Activated effector memory CD4-positive, alpha-beta T cell treated with anti-CD3 and anti-CD28 coated beads, Interleukin-2, amount 50 U/mL, for 16 hours (primary cell): ENCODE measurements around the gene SUMO2.
"Not testable (repeated sequence)": the region's sequence is repeated elsewhere in the genome, so short reads cannot be mapped to it uniquely, and the experiment has no call there.

Experiments
- DNase-seq: peaks from one replicate; pipeline ENCODE4 v3.0.0-alpha.2; 2020

Gene SUMO2

GRCh38 chr17:75182569-75183436 lies at the start of gene SUMO2:
Gene SUMO2, minus strand, starts transcription at chr17:75182959. Its CDS starts 125 bp downstream, at chr17:75182834.
- DNase-seq, result peak; percentile 98

- no peak for DNase-seq
Observed at GRCh38 chr17:75231741-75232464, 49.1 kb upstream of the SUMO2 start.

GRCh38 chr17:75231071-75231470 lies 48.3 kb upstream of the SUMO2 start:
- DNase-seq, result no peak

GRCh38 chr17:75228847-75229246 lies 46.1 kb upstream of the SUMO2 start:
- DNase-seq, result no peak

- no peak for DNase-seq
Observed at GRCh38 chr17:75228305-75228704, 45.5 kb upstream of the SUMO2 start.

- DNase-seq, result no peak
Observed at GRCh38 chr17:75227729-75228128, 45.0 kb upstream of the SUMO2 start.

DNA sequence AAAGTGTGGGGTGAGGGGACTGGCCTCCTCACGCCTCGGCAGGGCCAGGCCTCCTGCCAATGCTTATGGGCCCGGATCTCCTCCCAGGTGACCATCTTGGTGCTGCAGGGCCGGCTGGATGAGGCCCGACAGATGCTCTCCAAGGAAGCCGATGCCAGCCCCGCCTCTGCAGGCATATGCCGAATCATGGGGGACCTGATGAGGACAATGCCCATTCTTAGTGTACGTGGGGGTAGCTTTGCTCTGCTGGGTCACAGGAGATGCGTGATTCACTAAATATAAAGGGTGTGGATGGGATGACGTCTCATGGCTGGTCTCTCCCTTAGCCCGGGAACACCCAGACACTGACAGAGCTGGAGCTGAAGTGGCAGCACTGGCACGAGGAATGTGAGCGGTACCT lies 42.3 kb upstream of the SUMO2 start:
- DNase-seq, result no peak

DNA sequence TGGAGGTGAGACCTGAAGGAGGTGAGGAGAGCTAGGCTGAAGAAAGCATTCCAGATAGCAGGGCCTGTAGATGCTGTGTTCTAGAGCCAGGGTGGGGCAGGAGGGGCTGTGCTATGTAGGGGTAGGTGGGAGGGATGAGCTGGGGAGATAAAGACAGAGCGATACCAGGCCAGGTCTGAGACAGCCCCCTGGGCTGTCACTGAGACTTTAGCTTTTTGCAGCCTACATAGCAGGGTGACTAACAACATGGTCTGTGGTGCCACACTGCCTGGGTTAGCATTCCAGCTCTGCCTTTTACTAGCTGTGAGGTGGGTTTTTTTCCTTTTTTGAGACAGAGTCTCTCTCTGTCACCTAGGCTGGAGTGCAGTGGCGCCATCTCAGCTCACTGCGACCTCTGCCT lies 37.1 kb upstream of the SUMO2 start:
- no peak for DNase-seq

DNA sequence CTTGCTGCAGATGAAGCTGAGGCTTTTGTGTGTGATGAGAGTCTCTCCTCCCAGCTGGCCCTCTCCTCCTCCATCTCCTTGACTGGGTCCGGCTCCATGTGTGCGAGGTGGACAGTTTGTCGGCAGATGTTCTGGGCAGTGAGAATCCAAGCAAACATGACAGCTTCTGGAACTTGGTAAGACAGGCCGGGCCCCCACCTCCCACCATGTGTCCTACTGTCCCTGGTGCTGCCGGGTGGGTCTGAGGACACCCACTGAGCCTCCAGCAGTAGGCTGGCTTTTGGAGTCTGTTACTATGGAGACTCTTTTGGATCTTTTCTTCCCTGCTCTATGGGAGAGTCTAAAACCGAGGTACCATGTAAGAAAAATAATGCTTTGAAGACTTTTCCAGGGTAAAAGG lies 35.4 kb upstream of the SUMO2 start:
- no peak for DNase-seq

GRCh38 chr17:75209061-75209460 lies 26.3 kb upstream of the SUMO2 start:
- no peak for DNase-seq

DNA sequence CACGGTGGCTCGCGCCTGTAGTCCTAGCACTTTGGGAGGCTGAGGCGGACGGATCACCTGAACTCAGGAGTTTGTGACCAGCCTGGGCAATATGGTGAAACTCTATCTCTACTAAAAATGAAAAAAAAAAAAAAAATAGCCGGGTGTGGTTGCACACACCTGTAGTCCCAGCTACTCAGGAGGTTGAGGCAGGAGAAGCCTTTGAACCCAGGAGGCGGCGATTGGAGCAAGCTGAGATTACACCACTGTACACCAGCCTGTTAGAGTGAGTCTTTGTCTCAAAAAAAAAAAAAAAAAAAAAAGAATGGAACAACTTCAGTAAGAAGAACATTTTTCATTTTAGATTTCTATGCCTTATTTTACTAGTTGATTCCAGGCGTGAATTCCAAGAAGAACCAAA lies 25.4 kb upstream of the SUMO2 start:
- no peak for DNase-seq

DNA sequence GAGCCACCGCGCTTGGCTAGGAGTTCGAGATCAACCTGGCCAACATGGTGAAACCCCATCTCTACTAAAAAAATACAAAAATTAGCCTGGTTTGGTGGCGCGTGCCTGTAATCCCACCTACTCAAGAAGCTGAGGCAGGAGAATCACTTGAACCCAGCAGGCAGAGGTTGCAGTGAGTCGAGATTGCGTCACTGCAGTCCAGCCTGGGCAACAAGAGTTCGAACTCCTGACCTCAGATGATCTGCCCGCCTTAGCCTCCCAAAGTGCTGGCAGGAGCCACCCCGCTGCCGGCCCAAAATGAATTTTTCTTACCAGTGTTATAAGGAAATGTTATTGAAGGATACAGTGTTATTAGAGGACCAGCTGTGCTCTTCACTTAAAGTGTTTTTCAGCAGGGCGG lies 25.0 kb upstream of the SUMO2 start:
- DNase-seq, result no peak

- DNase-seq, result not testable (repeated sequence)
Observed at GRCh38 chr17:75207050-75207407, 24.3 kb upstream of the SUMO2 start.

DNA sequence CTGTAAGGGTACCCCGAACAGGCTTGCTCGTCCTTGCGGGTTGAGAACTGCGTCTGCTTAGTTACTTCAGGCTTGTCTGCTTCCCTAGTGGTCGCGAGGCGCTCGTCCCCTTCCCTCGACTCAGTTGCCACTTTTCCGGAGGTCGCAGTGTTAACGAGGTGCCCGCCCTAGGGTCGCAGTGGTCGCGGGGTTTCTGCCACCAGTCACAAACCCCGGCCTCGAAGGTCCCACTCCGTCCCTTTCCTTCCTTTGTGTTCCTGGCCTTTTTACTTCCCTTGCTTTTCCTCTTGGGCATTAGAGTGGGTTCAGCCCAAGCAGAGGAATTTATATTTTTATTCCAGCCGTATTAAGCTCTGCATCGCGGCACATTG lies 23.0 kb upstream of the SUMO2 start:
- DNase-seq, result no peak

GRCh38 chr17:75205037-75205792 lies 22.5 kb upstream of the SUMO2 start, which contains the start of gene NUP85:
Gene NUP85, plus strand, starts transcription at chr17:75205679. Its CDS starts 83 bp downstream, at chr17:75205762.
- peak; percentile 97 for DNase-seq

DNA sequence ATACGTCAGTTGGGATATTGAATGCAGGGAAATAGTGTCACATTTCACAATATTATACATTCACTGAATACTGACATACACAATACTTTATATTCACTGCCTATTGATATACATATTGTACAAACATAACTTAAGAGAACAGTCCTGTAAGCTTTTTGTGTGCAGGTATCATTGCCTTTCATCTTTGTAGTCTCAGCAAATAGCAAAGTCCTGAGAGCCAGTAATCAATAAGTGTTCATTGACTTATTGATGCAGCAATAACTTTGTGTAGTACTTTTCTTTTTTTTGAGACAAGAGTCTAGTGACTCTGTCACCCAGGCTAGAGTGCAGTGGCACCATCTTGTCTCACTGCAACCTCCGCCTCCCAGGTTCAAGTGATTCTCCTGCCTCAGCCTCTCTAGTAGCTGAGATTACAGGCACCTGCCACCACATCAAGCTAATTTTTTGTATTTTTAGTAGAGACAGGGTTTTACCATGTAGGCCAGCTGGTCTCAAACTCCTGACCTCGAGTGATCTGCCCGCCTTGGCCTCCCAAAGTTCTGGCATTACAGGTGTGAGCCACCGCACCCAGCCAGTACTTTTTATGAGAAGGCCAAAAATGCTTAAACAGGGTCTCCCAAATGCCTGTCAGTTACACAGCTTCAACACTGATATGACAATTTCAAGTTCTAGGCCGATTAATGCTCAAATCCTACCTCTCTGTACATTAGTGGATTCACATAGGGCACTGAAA lies 17.3 kb upstream of the SUMO2 start:
- no peak for DNase-seq

- no peak for DNase-seq
Observed at GRCh38 chr17:75194879-75195278, 12.1 kb upstream of the SUMO2 start.

DNA sequence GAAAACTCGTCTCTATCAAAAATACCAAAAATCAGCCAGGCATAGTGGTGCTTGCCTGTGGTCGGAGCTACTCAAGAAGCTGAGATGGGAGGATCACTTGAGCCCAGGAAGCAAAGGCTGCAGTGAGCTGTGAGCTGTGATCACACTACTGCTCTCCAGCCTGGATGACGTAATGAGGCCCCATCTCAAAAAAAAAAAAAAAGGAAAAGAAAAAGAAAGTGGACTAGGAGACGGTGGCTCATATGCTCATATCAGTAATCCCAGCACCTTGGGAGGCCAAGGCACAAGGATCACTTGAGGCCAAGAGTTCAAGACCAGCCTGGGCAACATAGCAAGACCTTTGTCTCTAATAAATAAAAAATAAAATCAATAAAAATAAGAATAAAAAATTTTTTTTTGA lies 8.8 kb upstream of the SUMO2 start:
- DNase-seq, result no peak

GRCh38 chr17:75188614-75189013 lies 5.9 kb upstream of the SUMO2 start:
- DNase-seq, result no peak

- DNase-seq, result no peak
Observed at GRCh38 chr17:75183999-75184884, 1.5 kb upstream of the SUMO2 start.

GRCh38 chr17:75182319-75182568 lies 515 bp downstream of the SUMO2 start:
- DNase-seq, result no peak
